NT2/D1 (cell line): ENCODE results near the gene FGF11.

ENCODE experiments used
- SUZ12 ChIP-seq: IDR thresholded peaks from 2 replicates; pipeline ENCODE4 v1.6.1; 2011; ENCODE audit not compliant: insufficient read length, insufficient read depth; ENCODE audit errors: extremely low read depth
- ZNF274 ChIP-seq: IDR thresholded peaks from 2 replicates; pipeline ENCODE4 v1.6.1; 2011; ENCODE audit warnings: mild to moderate bottlenecking, low read depth, low read length

DNA sequence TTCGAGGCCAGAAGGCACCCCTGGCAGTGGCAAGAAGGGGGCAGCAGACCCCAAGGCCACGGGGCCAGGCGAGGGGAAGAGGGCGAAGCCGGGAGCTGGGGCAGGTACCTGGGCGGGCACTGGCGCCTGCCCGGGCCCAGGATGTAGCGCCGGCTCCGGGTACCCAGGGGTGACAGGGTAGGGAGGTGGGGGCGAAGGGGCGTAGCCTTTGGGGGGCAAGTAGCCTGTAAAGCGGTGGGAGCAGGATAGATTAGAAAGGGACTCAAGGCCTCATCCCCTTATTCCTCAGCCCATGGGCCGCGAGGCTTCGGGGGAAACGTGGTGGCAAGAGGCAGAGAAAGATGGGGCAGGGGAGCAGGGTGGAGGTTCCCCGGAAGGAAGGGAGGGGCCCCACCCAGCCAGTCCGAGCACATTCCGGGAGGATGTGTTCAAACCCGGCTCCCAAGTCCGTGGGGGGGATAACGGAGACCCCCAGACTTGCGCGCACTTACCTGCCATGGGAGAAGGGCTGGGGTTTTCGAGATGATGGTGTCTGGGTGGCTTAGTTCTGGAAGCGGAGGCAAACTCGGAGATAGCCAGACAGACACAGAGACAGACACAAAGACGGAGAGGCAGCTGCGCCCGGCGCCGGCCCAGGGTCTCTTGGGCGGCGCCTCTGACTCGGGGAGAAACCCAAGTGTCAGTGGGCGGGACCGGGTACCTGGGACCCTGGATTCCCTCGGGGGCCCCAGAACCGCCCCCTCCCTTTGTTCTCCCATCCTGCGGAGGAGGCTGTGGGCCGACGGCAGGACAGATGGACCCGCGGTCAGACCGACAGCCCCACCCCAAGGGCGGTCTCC, 45.5 kb upstream of the FGF11 start:
- TF ChIP-seq SUZ12 (no peak), ZNF274 (no peak)
